Fibroblast of mammary gland (primary cell): ENCODE data around the gene SERTAD3.
A peak's percentile ranks its signal among the peaks of the same experiment; 100 is the strongest.

Experiments
- DNase-seq: peaks from one replicate; pipeline ENCODE4 v3.0.0-alpha.2; 2010; ENCODE audit warnings: low read depth
- H3K4me3 ChIP-seq: 2 replicates; pipeline ENCODE4 v1.5.1; 2011; ENCODE audit warnings: low read depth, mild to moderate bottlenecking, low read length, moderate library complexity; ENCODE audit not compliant: control insufficient read depth
- CTCF ChIP-seq: conservative IDR thresholded peaks from 2 replicates; pipeline ENCODE4 v1.5.1; 2011; ENCODE audit warnings: low read depth, low read length, inconsistent platforms; ENCODE audit not compliant: control insufficient read depth, insufficient read depth

SERTAD3 gene

DNA sequence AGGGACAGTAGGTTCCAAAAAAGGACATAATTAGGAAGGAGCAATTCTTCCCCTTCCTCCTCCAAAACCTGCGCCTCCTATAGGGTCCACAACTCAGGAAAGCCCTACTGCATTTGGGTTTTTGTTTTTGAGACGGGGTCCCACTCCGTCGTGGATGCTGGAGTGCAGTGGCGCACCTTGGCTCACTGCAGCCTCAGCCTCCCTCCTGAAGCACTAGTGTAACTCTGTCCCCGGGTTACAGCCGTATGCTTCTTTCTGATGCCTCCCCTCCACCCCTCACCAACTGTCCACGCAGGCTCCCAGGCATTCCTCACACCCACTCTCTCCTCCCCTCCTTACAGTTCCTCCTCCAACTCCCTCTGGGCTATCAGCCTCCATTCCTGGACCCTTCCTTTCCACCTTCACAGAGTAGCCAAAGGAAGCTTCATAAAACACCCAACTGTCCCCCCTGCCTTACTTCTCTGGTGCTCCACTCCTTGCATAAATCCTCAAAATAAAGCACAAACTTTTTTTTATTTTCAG lies 2.2 kb upstream of the SERTAD3 start:
- H3K4me3 ChIP-seq: no peak overlapping the region
- no peak for TF ChIP-seq CTCF
- no peak for DNase-seq

DNA sequence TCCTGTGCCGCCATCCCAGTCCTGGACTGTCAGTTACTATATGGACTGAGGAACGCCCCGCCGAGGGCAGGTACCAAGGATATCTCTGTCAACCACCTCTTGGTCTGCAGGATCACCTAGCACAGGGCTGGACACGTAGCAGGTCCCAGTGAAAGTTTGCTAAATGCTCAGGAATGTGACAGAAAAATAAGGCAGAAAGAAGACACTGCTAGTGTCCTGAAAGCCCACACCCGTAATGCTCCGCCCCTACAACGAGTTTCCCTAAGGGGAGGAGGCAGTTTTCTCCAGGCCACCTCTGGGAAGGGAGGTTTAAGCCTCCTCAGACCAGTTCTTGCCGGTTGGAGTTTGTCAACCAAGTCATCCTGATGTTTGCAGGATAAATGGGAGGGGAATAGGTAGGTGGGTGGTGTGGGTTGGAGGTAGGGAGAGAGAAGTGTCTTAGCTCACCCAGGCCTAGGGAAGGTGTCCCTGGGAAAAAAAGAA lies 1.7 kb upstream of the SERTAD3 start:
- DNase-seq: peak; percentile 28
- no peak for TF ChIP-seq CTCF
- H3K4me3 ChIP-seq: no peak overlapping the region

- no peak for TF ChIP-seq CTCF
- no peak for DNase-seq
- H3K4me3 ChIP-seq: peak overlapping the region; percentile 100
Measured at GRCh38 chr19:40444825-40445312, 734 bp upstream of the SERTAD3 start.

DNA sequence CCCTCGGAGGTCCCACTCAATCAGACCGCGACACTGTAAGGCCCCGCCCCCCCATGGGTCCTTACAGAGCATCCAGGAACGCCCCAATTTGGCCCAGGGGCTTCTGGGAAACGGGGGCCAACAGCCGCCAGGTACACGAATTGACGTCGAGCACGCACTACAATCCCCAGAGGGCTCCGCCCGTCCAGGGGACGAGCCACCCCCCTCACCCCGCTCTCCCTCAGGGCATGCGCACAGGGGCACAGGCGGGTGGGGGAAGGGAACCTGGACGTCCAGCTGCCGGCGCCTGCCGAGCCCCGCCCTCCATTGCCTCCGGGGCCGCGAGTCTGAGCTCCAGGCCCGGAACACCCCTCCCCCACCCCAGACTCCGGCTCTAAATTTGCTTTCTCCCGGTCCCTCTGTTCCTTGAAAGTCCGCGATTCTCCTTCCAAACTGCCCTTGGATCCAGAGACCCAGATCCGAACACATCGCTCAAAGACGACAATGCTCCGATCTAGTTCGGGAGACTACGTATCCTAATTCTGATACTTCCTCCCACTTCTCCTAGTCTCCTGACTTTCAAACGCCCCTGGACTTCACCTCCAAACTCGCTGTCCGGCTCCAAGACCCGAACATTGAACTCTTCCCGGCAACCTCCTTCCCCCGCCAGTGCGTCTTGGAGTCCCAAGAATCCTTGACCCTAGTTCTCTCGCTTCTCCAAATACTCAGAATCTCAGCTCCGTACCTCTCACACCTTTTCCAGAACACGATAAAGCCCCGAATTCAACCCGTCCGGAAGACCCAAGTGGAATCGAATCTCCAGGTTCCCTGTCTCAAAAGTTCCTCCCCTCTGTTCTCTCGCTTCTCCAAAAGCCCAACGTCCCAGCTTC lies 770 bp downstream of the SERTAD3 start:
- no peak for TF ChIP-seq CTCF
- peak; percentile 99 for DNase-seq
- peak overlapping the region; percentile 100 for H3K4me3 ChIP-seq

DNA sequence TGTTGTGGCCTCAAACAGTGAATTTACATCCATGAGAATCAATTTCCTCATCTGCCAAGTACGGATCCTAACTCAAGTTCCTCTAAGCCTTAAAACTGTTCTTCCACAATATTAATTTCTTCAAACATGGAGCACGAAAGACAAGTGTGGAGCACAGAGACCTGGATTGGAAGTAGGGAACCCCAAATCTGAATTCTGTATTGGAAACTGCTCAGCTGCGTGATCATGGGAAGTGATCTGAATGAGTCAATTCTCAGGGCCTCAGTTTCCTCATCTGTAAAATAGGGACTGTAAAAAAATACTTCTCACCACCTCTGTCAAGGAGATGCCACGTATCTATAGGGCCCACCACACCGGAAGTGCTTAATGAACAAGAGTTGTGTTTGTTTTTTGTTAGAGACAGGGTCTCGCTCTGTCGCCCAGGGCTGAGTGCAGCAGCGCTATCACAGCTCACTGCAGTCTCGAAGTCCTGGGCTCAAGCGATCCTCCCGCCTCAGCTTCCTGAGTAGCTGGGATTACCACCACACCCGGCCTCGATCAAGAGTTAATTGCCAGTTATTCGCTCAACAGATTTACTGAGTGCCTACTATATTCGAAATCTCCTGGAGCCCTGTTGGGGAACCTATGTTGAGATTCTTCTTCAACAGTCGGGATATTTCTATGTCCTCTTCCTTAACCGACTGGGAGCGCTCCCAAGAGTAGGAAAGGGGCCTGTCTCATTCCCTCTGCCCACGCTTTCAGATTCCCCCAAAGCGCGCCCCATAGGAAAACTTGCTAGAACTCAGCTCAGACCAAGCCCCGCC lies 1.6 kb downstream of the SERTAD3 start:
- no peak for TF ChIP-seq CTCF
- DNase-seq: no peak
- H3K4me3 ChIP-seq: peak overlapping the region; percentile 62

DNA sequence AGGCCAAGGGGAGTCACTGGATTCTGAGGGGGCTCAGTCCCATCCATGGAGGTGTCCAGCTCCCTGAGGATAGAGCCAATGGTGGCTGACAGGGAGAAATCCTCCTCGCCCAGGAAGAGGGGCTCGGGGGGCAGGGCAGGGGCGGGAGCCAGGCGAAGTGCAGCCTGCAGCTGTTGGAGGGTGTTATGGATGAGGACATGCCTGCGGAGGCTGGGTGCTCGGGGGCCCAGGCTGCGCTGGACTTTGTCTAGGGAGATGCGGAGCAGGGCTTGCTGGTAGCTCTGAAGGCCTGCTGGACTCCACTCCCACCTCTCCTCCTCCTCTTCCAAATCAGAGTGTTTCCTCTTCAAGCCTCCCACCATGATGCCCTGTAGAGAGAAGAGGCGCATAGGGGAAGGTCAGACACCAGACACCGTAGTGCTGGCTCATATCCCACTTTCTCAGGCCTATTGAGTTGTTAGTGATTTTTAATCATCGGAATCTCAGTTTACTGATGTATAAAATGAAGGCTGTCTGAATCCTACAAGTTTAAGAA lies 2.3 kb downstream of the SERTAD3 start:
- no peak for DNase-seq
- no peak for TF ChIP-seq CTCF
- H3K4me3 ChIP-seq: peak overlapping the region; percentile 62
